Left cardiac atrium (tissue), 4 donors: ENCODE measurements around the gene CDYL. TPM values are rescaled to one million over a fixed set of nuclear protein-coding genes. Genes with fewer than 3 reads are reported as not detected.
"Not testable (repeated sequence)": the region's sequence is repeated elsewhere in the genome, so short reads cannot be mapped to it uniquely, and the experiment has no call there.

ENCODE experiments used
- ATAC-seq, 2 donors: fragments of 200-7000 bp; cut with Tn5 transposase; one replicate each; pipeline ENCODE4 v1.9.1; 2020; ENCODE audit warnings: mild to moderate bottlenecking in 2 of 2, moderate library complexity in 2 of 2
- DNase-seq: peaks from one replicate; pipeline ENCODE4 v3.0.0-alpha.2; 2020
- intact Hi-C, 2 donors: fragments of 100-400 bp; cut with DNase I; formaldehyde crosslinking; loops; one replicate each; pipeline versions ENCODE4 v1.14.1 to v1.15.1; 2022 to 2023
- total RNA-seq, 2 donors: library from RNA; stranded (reverse); fragmentation: NEBNext Ultra II Directional; extraction: Animal tissue kit (Norgen Biotek cat#: 25700); gene quantifications; one replicate each; pipeline ENCODE4 v1.2.1, GENCODE V29; 2021
- donor health status: DM: no; HTN: yes; CAD: no.
- donor health status: DM: no; HTN: yes; CAD: no; lungs with severe emphysema.
- donor health status: DM: yes; HTN: yes; CAD: no.
- donor health status: Dilated cardiomyopathy.

The CDYL gene
- total RNA-seq, 2 donors from 2014 or later: 26.9 to 31.2 TPM

GRCh38 chr6:5004373-5005037 lies 228.3 kb downstream of the CDYL start:
- ATAC-seq (no peak), DNase-seq (no peak)
- intact Hi-C loops: no loop called here

DNA sequence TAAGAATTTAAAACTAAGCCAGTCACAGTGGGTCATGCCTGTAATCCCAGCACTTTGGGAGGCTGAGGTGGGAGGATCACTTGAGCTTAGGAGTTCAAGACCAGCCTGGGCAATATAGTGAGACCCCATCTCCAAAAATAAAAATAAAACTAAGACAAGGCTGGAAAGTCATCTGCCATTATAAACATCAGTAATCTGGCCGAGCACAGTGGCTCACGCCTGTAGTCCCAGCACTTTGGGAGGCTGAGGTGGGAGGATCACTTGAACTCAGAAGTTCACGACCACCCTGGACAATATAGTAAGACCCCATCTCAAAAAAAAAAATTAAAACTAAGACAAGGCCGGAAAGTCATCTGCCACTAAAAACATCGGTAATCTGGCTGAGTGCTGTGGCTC lies 228.8 kb downstream of the CDYL start:
- ATAC-seq, DNase-seq, intact Hi-C loops: not testable (repeated sequence)

Other genes starting within 250 kb of the CDYL start
- 1 to 10 TPM; 3.7 to 4.9 TPM for gene RPP40, start 227.6 kb downstream of the CDYL start, total RNA-seq